DOHH2 (cell line): ENCODE measurements around the gene TP53I11.

Experiments
- H3F3A ChIP-seq: fragments of 200-600 bp; sonication (generic), shearing (Covaris generic); 2 replicates; pipeline ENCODE4 v1.6.0; 2016; ENCODE audit warnings: antibody characterized with exemption, mild to moderate bottlenecking; ENCODE audit not compliant: control insufficient read depth, insufficient read depth
- H3K27ac ChIP-seq: fragments of 200-600 bp; sonication (generic); 2 replicates; pipeline ENCODE4 v1.5.1; 2014; ENCODE audit warnings: low read depth, mild to moderate bottlenecking, low read length, moderate library complexity
- H3K27me3 ChIP-seq: fragments of 200-600 bp; sonication (generic); 2 replicates; pipeline ENCODE4 v1.6.1; 2014; ENCODE audit warnings: mild to moderate bottlenecking, low read length, mixed read lengths; ENCODE audit not compliant: control insufficient read depth
- H3K36me3 ChIP-seq: fragments of 200-600 bp; sonication (generic); 2 replicates; pipeline ENCODE4 v1.6.1; 2014; ENCODE audit warnings: mild to moderate bottlenecking, low read length, moderate library complexity, mixed read lengths; ENCODE audit not compliant: control insufficient read depth
- H3K4me1 ChIP-seq: fragments of 200-600 bp; sonication (generic); 2 replicates; pipeline ENCODE4 v1.6.1; 2014; ENCODE audit warnings: mild to moderate bottlenecking, low read length, mixed read lengths; ENCODE audit not compliant: control insufficient read depth
- H3K4me2 ChIP-seq: fragments of 200-600 bp; sonication (generic); 2 replicates; pipeline ENCODE4 v1.6.0; 2014; ENCODE audit warnings: mild to moderate bottlenecking, low read length, moderate library complexity
- H3K4me3 ChIP-seq: fragments of 200-600 bp; sonication (generic); 2 replicates; pipeline ENCODE4 v1.5.1; 2014; ENCODE audit warnings: mild to moderate bottlenecking, low read length, mixed read lengths
- H3K79me2 ChIP-seq: fragments of 200-600 bp; sonication (generic); 2 replicates; pipeline ENCODE4 v1.6.1; 2014; ENCODE audit warnings: mild to moderate bottlenecking, low read length, mixed read lengths; ENCODE audit not compliant: control insufficient read depth
- H3K9me2 ChIP-seq: fragments of 200-600 bp; sonication (generic); replicated peaks from 2 replicates; pipeline ENCODE4 v1.6.1; 2014; ENCODE audit warnings: mild to moderate bottlenecking, low read length, mixed read lengths; ENCODE audit not compliant: control insufficient read depth
- H3K9me3 ChIP-seq: fragments of 200-600 bp; sonication (generic); 2 replicates; pipeline ENCODE4 v1.6.1; 2014; ENCODE audit warnings: antibody characterized with exemption, low read length, mixed read lengths; ENCODE audit not compliant: control insufficient read depth, insufficient read depth
- H4K20me1 ChIP-seq: fragments of 200-600 bp; sonication (generic); 2 replicates; pipeline ENCODE4 v1.6.0; 2014; ENCODE audit warnings: low read depth, mild to moderate bottlenecking, antibody characterized with exemption, low read length, moderate library complexity; ENCODE audit not compliant: control insufficient read depth, insufficient read depth
- EZH2phosphoT487 ChIP-seq: fragments of 200-600 bp; sonication (generic); IDR thresholded peaks from 2 replicates; pipeline ENCODE4 v1.6.1; 2017; ENCODE audit warnings: borderline replicate concordance, mild to moderate bottlenecking, antibody characterized with exemption, low read length, moderate library complexity, mixed read lengths
- TF ChIP-seq, protein P1 (sequence below): fragments of 200-600 bp; sonication (generic); IDR thresholded peaks from one replicate; pipeline ENCODE4 v1.5.1; 2014; ENCODE audit warnings: antibody characterized with exemption, mild to moderate bottlenecking, low read depth, low read length; ENCODE audit not compliant: poor library complexity, severe bottlenecking

TP53I11 gene

DNA sequence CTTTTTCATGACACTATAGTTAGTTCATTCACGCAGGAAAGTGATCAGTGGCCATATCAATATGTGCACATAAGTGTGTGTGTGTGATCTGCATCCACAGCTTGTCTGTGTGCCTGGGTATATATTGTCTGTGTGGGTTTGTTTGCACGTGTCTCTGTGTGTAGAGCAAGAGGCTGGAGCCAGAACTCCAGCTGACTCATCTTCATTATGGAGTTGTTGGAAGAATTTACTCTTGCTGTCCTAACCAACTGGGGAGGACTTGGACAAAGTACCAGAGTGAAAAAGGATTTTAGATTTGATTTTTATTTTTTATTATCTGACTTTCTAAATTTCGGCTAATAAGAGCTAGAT is 63.9 kb downstream of the TP53I11 start:
- Histone ChIP-seq H3K36me3 (no peaks in the 10 kb centered on the region), H3K79me2 (no peaks in the 10 kb centered on the region), H3K4me2 (no peak overlapping the region), H3K27me3 (peaks cover 14% of the 10 kb centered on the region), H3K9me3 (no peaks in the 10 kb centered on the region), H3K9me2 (no peaks in the 10 kb centered on the region), H3K27ac (no peak overlapping the region), H4K20me1 (no peaks in the 10 kb centered on the region), H3K4me1 (no peaks in the 10 kb centered on the region), H3F3A (no peaks in the 10 kb centered on the region), H3K4me3 (no peak overlapping the region)
- no peak for TF ChIP-seq EZH2phosphoT487

DNA sequence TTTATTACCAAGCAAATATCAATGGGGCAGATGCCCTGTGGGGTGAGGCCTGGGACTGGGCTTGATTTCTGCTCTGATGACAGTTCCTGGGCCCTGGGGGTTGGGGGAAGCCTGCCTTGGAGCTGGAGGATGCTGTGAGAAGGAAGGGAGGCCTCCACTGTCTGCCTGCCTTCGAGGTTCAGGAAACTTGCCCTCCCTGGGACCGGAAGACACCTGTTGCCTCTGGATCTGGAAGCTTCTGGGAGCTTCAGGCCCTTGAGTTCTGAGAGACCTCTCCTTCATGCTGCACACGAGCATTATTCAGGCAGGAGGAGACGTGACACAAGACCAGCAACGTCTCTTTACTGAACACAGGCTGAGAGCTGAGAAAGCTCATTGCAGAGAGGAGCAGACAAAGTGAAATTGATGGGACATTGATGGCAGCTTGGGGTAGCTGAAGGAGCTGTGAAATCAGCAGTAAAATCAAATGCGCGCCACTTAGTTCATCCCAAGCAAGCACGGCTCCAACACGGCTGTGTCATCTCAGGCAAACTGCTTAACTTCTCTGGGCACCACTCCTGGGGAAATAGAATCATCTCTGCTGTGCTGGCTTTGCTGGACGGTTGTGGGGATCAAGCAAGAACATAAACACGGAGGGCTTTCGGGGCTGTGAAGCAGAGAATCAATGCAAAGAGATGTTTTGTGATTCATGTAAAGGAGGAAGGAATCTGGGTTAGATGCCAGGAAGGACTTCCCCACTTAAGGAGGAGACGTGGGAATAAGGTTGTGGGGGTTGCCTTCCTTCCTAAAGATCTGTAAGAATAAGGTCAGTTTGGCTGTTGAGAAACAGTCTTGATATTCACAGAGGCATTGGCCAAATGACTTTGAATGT is 64.5 kb downstream of the TP53I11 start:
- Histone ChIP-seq H4K20me1 (no peaks in the 10 kb centered on the region), H3K79me2 (no peaks in the 10 kb centered on the region), H3K9me2 (no peaks in the 10 kb centered on the region), H3K4me2 (no peak overlapping the region), H3K9me3 (no peaks in the 10 kb centered on the region), H3K27ac (no peak overlapping the region), H3K4me3 (no peak overlapping the region), H3K36me3 (no peaks in the 10 kb centered on the region), H3F3A (no peaks in the 10 kb centered on the region), H3K4me1 (no peaks in the 10 kb centered on the region), H3K27me3 (peaks cover 14% of the 10 kb centered on the region)
- TF ChIP-seq, protein P1, sequence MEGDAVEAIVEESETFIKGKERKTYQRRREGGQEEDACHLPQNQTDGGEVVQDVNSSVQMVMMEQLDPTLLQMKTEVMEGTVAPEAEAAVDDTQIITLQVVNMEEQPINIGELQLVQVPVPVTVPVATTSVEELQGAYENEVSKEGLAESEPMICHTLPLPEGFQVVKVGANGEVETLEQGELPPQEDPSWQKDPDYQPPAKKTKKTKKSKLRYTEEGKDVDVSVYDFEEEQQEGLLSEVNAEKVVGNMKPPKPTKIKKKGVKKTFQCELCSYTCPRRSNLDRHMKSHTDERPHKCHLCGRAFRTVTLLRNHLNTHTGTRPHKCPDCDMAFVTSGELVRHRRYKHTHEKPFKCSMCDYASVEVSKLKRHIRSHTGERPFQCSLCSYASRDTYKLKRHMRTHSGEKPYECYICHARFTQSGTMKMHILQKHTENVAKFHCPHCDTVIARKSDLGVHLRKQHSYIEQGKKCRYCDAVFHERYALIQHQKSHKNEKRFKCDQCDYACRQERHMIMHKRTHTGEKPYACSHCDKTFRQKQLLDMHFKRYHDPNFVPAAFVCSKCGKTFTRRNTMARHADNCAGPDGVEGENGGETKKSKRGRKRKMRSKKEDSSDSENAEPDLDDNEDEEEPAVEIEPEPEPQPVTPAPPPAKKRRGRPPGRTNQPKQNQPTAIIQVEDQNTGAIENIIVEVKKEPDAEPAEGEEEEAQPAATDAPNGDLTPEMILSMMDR, result no peak
- TF ChIP-seq EZH2phosphoT487, result no peak

DNA sequence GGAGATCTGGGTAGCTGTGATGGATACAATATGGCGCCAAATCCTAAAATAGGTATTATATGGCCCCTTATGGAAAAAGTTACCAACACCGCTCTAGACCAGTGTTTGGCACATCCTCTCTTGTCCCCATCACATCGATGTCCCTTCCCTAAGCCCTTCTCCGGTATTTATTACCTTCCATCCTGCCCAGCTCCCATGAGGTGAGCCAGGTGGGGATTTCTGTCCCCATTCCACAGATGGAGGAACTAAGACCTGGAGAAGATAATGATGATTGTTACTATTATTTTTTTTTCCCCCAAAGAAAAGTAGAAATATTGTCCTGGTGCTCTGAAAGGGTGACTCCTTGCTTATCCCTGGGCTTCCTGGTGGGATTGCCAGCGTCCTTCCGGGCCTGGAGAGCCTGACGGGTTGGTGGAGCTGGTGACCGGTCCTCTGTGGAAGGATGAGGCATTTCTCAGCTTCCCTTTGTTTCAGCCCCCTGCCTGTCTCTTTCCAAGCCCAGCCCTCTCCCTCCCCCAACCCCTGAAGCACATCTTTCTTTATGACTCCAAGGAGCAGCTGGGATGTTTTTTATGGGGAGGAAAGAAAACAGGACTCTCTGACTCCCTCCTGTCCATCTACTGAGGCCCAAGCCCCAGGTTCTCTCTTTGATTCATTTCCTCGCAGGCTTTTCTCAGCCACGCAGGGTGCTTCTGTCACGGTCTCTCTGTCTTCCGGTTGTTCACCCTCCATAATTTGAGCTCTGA is 65.4 kb downstream of the TP53I11 start:
- no peaks in the 10 kb centered on the region for H4K20me1 ChIP-seq
- H3K27ac ChIP-seq, result no peak overlapping the region
- H3K4me2 ChIP-seq, result no peak overlapping the region
- no peaks in the 10 kb centered on the region for H3K4me1 ChIP-seq
- no peaks in the 10 kb centered on the region for H3F3A ChIP-seq
- no peaks in the 10 kb centered on the region for H3K79me2 ChIP-seq
- H3K36me3 ChIP-seq, result no peaks in the 10 kb centered on the region
- H3K27me3 ChIP-seq, result peaks cover 14% of the 10 kb centered on the region
- no peaks in the 10 kb centered on the region for H3K9me2 ChIP-seq
- H3K4me3 ChIP-seq, result no peak overlapping the region
- no peaks in the 10 kb centered on the region for H3K9me3 ChIP-seq
- no peak for TF ChIP-seq EZH2phosphoT487
- TF ChIP-seq, protein P1, result no peak

DNA sequence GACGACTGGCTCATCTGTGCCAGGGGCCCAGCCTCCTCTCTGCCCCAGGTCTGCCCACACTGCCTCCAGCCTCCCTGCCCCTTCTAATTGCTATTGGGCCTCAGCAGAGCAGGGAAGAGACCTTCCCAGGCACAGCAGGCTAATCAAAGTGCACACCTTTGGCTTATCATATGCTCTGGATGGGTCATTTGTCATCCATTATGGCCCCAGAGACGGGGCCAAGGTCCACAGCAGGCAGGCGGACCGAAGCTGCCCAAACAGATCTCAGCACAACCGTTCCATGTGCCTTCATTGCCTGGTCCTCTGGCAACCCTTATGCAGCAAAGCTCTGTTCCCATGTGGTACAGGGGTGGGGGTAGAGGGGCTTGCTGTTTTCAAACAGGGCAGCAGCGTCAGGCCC is 66.6 kb downstream of the TP53I11 start:
- H3K9me2 ChIP-seq, result no peaks in the 10 kb centered on the region
- H3K4me2 ChIP-seq, result no peak overlapping the region
- H3K4me1 ChIP-seq, result no peaks in the 10 kb centered on the region
- H3K27me3 ChIP-seq, result peaks cover 14% of the 10 kb centered on the region
- no peaks in the 10 kb centered on the region for H4K20me1 ChIP-seq
- H3K27ac ChIP-seq, result no peak overlapping the region
- no peaks in the 10 kb centered on the region for H3F3A ChIP-seq
- no peaks in the 10 kb centered on the region for H3K79me2 ChIP-seq
- no peak overlapping the region for H3K4me3 ChIP-seq
- no peaks in the 10 kb centered on the region for H3K9me3 ChIP-seq
- H3K36me3 ChIP-seq, result no peaks in the 10 kb centered on the region
- TF ChIP-seq, protein P1, result no peak
- TF ChIP-seq EZH2phosphoT487, result no peak
